ENCODE results near the gene SYCE1L.

GRCh38 chr16:77234611-77235010 lies 35.4 kb downstream of the SYCE1L start:
- TF ChIP-seq POLR2A (IDR thresholded peaks at IDR 0.05) (no peak), CTCF (IDR thresholded peaks at IDR 0.05) (no peak)
